Effector memory CD8-positive, alpha-beta T cell (primary cell): ENCODE results near the gene PHACTR1.

ENCODE experiments used
- ATAC-seq: fragments of 150-1000 bp; cut with Tn5 transposase; replicated peaks from 2 replicates; pipeline ENCODE4 v1.10.0; 2021; ENCODE audit warnings: mild to moderate bottlenecking, moderate library complexity
- DNase-seq, 3 experiments: peaks; one replicate each; pipeline ENCODE4 v3.0.0; 2021
- H3K27ac Mint-ChIP-seq, 2 donors: one replicate each; pipeline ENCODE4 v1.8.0; 2022; ENCODE audit warnings: mild to moderate bottlenecking in 2 of 2, mixed read lengths in 2 of 2, moderate library complexity in 2 of 2
- H3K27me3 Mint-ChIP-seq, 2 donors: one replicate each; pipeline ENCODE4 v1.8.0; 2022; ENCODE audit warnings: mixed read lengths in 2 of 2
- H3K36me3 Mint-ChIP-seq: one replicate; pipeline ENCODE4 v1.8.0; 2022; ENCODE audit warnings: mild to moderate bottlenecking, moderate library complexity, mixed read lengths; ENCODE audit not compliant: insufficient read depth
- H3K4me1 Mint-ChIP-seq, 2 donors: one replicate each; pipeline ENCODE4 v1.8.0; 2022; ENCODE audit warnings: low read depth in 2 of 2, mixed read lengths in 2 of 2
- H3K4me3 Mint-ChIP-seq, 2 donors: one replicate each; pipeline ENCODE4 v1.8.0; 2022; ENCODE audit warnings: mild to moderate bottlenecking in 2 of 2, mixed read lengths in 2 of 2, moderate library complexity in 2 of 2
- H3K9me3 Mint-ChIP-seq, 2 donors: one replicate each; pipeline ENCODE4 v1.8.0; 2022; ENCODE audit warnings: mixed read lengths in 2 of 2

PHACTR1 gene

DNA sequence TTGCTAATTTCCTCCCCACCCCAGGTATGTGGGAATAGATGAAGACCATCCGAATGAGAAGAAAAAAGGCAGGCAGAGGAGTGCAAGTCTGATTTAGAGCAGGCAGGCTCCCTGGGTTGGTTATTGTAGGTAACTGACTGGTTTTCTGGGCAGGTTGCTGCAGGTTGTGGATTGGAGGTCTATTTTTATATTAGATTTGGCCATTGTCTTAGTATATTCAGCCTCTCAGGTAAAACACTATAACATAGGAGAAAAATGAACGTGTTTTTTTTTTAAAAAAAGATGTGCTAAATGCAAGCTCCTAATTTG lies 612.3 kb downstream of the PHACTR1 start:
- Mint-ChIP-seq H3K4me3 (peak overlapping the region; percentile 88 to 89), H3K36me3 (peaks cover 17% of the 10 kb centered on the region), H3K9me3 (no peaks in the 10 kb centered on the region), H3K27ac (peak overlapping the region; percentile 94 to 97), H3K4me1 (peaks cover 10 to 21% of the 10 kb centered on the region in 2 donors), H3K27me3 (no peaks in the 10 kb centered on the region)
- ATAC-seq (peak; percentile 1), DNase-seq (no peak)

DNA sequence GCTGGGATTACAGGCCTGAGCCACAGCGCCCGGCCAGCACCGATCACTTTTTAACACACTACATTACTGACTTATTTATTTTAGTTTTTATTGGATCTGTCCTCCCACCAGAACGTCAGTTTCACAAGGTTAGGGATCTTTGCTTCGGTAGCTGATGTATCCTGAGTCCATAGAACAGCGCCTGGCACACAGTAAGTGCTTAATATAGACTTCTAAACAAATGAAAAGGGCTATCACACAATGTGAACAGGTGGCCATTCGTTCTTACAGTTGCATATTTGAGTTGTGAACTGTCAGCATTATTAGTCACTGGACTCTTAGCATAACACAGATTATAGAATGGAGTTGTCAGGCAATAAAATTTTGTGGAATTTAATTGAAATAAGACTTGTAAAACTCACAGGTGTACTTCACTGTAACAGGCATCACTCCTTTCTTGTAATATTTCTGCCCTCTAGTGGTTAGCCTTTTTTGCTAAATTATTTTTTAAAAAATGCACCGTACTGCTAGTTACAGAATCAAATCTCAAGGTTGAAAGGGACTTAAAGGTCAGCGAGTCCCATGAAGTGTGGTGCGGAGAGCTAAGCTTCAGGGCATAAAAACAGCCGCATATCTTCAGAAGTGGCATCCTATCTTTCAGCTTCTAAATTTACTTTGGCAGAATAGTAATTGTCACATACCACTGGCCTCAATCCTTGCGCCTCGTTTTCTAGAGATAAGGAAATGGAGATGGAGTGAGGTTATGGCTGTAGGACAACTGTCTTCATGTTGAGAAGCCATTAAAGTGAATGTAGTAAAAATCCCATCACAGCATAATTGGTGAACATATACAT lies 615.2 kb downstream of the PHACTR1 start:
- Mint-ChIP-seq H3K27me3 (no peaks in the 10 kb centered on the region), H3K27ac (peak overlapping the region in 1 of 2 donors; percentile 18), H3K9me3 (no peaks in the 10 kb centered on the region), H3K36me3 (peaks cover 13% of the 10 kb centered on the region), H3K4me1 (peaks cover 9 to 19% of the 10 kb centered on the region in 2 donors), H3K4me3 (no peak overlapping the region)
- ATAC-seq (no peak), DNase-seq (no peak)

DNA sequence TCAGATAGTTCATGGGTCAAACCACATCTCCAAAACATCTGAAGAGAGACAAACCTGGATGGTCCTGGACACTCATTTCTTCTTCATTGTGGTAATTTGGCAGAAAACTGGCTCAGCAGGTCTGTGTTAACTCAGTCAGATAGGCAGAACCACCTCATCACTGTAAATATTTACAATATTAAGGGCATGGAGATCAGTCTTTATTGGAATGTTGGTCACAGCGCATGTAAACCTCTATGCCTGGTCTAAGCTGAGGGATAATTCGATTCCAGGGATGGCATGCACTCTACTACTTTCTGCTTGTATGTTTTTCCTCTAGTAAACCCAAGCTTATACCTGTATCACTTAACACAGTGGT lies 615.8 kb downstream of the PHACTR1 start:
- Mint-ChIP-seq H3K9me3 (no peaks in the 10 kb centered on the region), H3K27ac (no peak overlapping the region), H3K4me1 (peaks cover 9 to 14% of the 10 kb centered on the region in 2 donors), H3K4me3 (no peak overlapping the region), H3K27me3 (no peaks in the 10 kb centered on the region), H3K36me3 (peaks cover 13% of the 10 kb centered on the region)
- ATAC-seq (no peak), DNase-seq (no peak)

DNA sequence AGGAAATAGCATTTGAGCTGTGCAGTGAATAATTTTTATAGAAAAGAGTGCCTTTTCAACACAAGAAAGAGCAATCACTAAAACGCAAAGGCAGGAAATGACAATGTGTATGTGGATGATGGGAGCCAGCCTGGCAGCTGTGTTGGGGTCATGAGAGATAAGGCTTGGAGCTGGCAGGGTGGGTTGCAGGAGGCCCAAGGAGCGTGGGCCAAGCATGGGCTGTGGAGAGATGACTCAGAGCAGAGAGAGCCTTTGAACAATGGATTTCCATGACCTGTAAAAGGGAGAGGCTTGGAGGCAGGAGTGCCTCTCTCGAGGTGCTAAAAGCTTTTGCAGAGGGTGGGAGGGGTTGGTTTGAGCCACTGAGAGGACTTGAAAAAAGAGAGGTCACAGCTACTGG lies 618.4 kb downstream of the PHACTR1 start:
- no peaks in the 10 kb centered on the region for H3K36me3 Mint-ChIP-seq
- H3K27ac Mint-ChIP-seq = no peak overlapping the region
- no peak for ATAC-seq
- H3K9me3 Mint-ChIP-seq = no peaks in the 10 kb centered on the region
- peaks cover 0 to 3% of the 10 kb centered on the region in 2 donors for H3K27me3 Mint-ChIP-seq
- H3K4me1 Mint-ChIP-seq = no peaks in the 10 kb centered on the region
- no peak overlapping the region for H3K4me3 Mint-ChIP-seq
- DNase-seq = no peak

DNA sequence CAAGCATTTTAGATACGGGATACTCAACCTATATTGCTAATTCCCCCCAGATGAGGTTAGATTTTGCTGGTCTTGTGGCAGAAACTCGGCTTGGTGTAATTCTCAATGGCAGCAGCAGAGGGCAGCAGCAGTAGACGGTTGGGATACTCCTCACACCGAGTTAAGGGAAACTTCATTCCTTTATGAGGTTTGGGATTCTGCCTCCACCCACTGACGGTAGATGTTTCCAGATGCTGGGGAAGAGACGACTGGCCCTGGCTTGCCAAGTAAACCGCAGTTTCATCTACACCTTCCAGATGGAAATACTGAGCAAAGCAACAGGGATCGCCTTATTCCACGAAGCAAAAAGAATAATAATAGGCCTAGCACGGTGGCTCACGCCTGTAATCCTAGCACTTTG lies 620.0 kb downstream of the PHACTR1 start:
- H3K36me3 Mint-ChIP-seq = no peaks in the 10 kb centered on the region
- DNase-seq (peak; percentile 73 to 82 (median 74)), ATAC-seq (peak; percentile 79)
- H3K4me1 Mint-ChIP-seq = no peaks in the 10 kb centered on the region
- no peak overlapping the region for H3K4me3 Mint-ChIP-seq
- H3K27ac Mint-ChIP-seq = no peak overlapping the region
- H3K27me3 Mint-ChIP-seq = peaks cover 0 to 6% of the 10 kb centered on the region in 2 donors
- H3K9me3 Mint-ChIP-seq = no peaks in the 10 kb centered on the region

DNA sequence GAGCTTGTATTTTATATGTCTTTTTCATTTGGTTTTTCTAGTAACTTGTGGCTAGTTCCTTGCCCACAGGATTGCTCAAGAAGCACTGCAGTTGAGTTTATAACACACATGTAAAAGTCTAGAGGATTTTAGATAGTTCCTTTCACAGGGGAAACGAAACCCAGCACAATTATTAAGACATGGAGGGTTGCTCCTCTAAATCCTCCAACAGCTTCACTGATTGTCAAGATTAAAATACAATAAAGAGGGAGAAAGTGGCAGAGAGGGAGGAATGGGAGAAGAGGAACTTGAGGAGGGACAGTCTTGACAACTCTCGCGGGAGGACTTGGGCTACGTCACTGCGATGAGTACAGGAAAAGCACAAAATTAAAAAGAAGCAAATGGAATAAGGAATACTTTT lies 621.5 kb downstream of the PHACTR1 start:
- Mint-ChIP-seq H3K4me1 (no peaks in the 10 kb centered on the region), H3K27ac (no peak overlapping the region)
- ATAC-seq = no peak

More for the DNA sequence above, 621.5 kb downstream of the PHACTR1 start:
- H3K4me3 Mint-ChIP-seq = no peak overlapping the region
- no peaks in the 10 kb centered on the region for H3K36me3 Mint-ChIP-seq
- DNase-seq = no peak
- no peaks in the 10 kb centered on the region for H3K9me3 Mint-ChIP-seq
- peaks cover 0 to 6% of the 10 kb centered on the region in 2 donors for H3K27me3 Mint-ChIP-seq
